H9 (cell line): Measurements from ENCODE around the gene SURF4. TPM values are rescaled to one million over a fixed set of nuclear protein-coding genes. Genes with fewer than 3 reads are reported as not detected.

Experiments used
- DNase-seq: peaks from one replicate; pipeline ENCODE4 v3.0.0-alpha.2; 2017
- H2AFZ ChIP-seq: one replicate; pipeline ENCODE4 v1.6.1; 2013; ENCODE audit warnings: mild to moderate bottlenecking, low read length, control low read depth, moderate library complexity
- H2AK5ac ChIP-seq: 2 replicates; pipeline ENCODE4 v1.6.1; 2013; ENCODE audit warnings: low read length, control low read depth, mixed read lengths; ENCODE audit not compliant: insufficient read length
- H2BK120ac ChIP-seq: one replicate; pipeline ENCODE4 v1.6.1; 2013; ENCODE audit warnings: low read depth, mild to moderate bottlenecking, low read length, control low read depth, inconsistent platforms; ENCODE audit not compliant: poor library complexity, severe bottlenecking
- H2BK12ac ChIP-seq: 2 replicates; pipeline ENCODE4 v1.6.1; 2013; ENCODE audit warnings: low read length, control low read depth, mixed read lengths, low read depth; ENCODE audit not compliant: insufficient read length
- H2BK15ac ChIP-seq: 2 replicates; pipeline ENCODE4 v1.6.1; 2013; ENCODE audit warnings: low read depth, low read length, control low read depth
- H2BK20ac ChIP-seq: one replicate; pipeline ENCODE4 v1.6.1; 2013; ENCODE audit warnings: low read depth, mild to moderate bottlenecking, low read length, control low read depth, inconsistent platforms; ENCODE audit not compliant: poor library complexity, severe bottlenecking
- H2BK5ac ChIP-seq: 2 replicates; pipeline ENCODE4 v1.6.1; 2013; ENCODE audit warnings: low read length, control low read depth, mixed read lengths; ENCODE audit not compliant: insufficient read length
- H3K14ac ChIP-seq: 2 replicates; pipeline ENCODE4 v1.6.1; 2013; ENCODE audit warnings: low read length, control low read depth; ENCODE audit not compliant: insufficient read depth
- H3K18ac ChIP-seq: 2 replicates; pipeline ENCODE4 v1.6.1; 2013; ENCODE audit warnings: low read depth, mild to moderate bottlenecking, mixed read lengths, low read length, control low read depth; ENCODE audit not compliant: insufficient read length
- H3K23ac ChIP-seq: 2 replicates; pipeline ENCODE4 v1.6.1; 2013; ENCODE audit warnings: low read length, control low read depth, mixed read lengths, low read depth; ENCODE audit not compliant: insufficient read length
- H3K23me2 ChIP-seq: 2 replicates; pipeline ENCODE4 v1.6.1; 2013; ENCODE audit warnings: low read depth, mild to moderate bottlenecking, mixed read lengths, low read length, control low read depth; ENCODE audit not compliant: insufficient read length, poor library complexity, severe bottlenecking
- H3K27ac ChIP-seq: 2 replicates; pipeline ENCODE4 v1.5.1; 2013; ENCODE audit warnings: low read length, control low read depth, mixed read lengths, low read depth; ENCODE audit not compliant: insufficient read length
- H3K27me3 ChIP-seq: 2 replicates; pipeline ENCODE4 v1.6.1; 2013; ENCODE audit warnings: low read length, control low read depth, inconsistent platforms; ENCODE audit not compliant: insufficient read depth
- H3K4ac ChIP-seq: 2 replicates; pipeline ENCODE4 v1.6.1; 2013; ENCODE audit warnings: low read depth, mild to moderate bottlenecking, control low read depth, inconsistent platforms, low read length, moderate library complexity
- H3K4me1 ChIP-seq: 2 replicates; pipeline ENCODE4 v1.6.1; 2013; ENCODE audit warnings: low read length, control low read depth, inconsistent platforms; ENCODE audit not compliant: insufficient read depth
- H3K4me2 ChIP-seq: 2 replicates; pipeline ENCODE4 v1.6.1; 2013; ENCODE audit warnings: low read length, control low read depth, mixed read lengths; ENCODE audit not compliant: insufficient read length, insufficient read depth
- H3K56ac ChIP-seq: 2 replicates; pipeline ENCODE4 v1.6.1; 2013; ENCODE audit warnings: low read depth, mild to moderate bottlenecking, mixed read lengths, low read length, control low read depth; ENCODE audit not compliant: insufficient read length
- H3K79me1 ChIP-seq: 2 replicates; pipeline ENCODE4 v1.6.1; 2013; ENCODE audit warnings: low read depth, mild to moderate bottlenecking, moderate library complexity, low read length, control low read depth, inconsistent platforms; ENCODE audit not compliant: insufficient read depth, poor library complexity, severe bottlenecking
- H3K79me2 ChIP-seq: 2 replicates; pipeline ENCODE4 v1.6.1; 2013; ENCODE audit warnings: low read length, control low read depth, inconsistent platforms; ENCODE audit not compliant: insufficient read depth
- H3K9ac ChIP-seq: 2 replicates; pipeline ENCODE4 v1.6.1; 2013; ENCODE audit warnings: low read length, control low read depth, mixed read lengths; ENCODE audit not compliant: insufficient read length; ENCODE audit errors: extremely low read depth
- H3K9me3 ChIP-seq: one replicate; pipeline ENCODE4 v1.6.1; 2013; ENCODE audit warnings: low read depth, low read length, inconsistent platforms; ENCODE audit not compliant: control insufficient read depth
- H3T11ph ChIP-seq: one replicate; pipeline ENCODE4 v1.6.1; 2013; ENCODE audit warnings: mild to moderate bottlenecking, low read length, control low read depth, inconsistent platforms
- H4K20me1 ChIP-seq: one replicate; pipeline ENCODE4 v1.6.1; 2013; ENCODE audit not compliant: control insufficient read depth, insufficient read length, insufficient read depth
- H4K5ac ChIP-seq: 2 replicates; pipeline ENCODE4 v1.6.1; 2013; ENCODE audit warnings: low read depth, mild to moderate bottlenecking, mixed read lengths, low read length, control low read depth; ENCODE audit not compliant: insufficient read length
- H4K8ac ChIP-seq: replicated peaks from 2 replicates; pipeline ENCODE4 v1.6.1; 2013; ENCODE audit warnings: low read length, control low read depth, mixed read lengths, low read depth; ENCODE audit not compliant: insufficient read length
- H4K91ac ChIP-seq: 2 replicates; pipeline ENCODE4 v1.6.1; 2013; ENCODE audit warnings: low read depth, mild to moderate bottlenecking, moderate library complexity, mixed read lengths, low read length, control low read depth; ENCODE audit not compliant: insufficient read length
- H3K27ac Mint-ChIP-seq, 3 experiments: 2 replicates in 2 of 3; 3 replicates in 1 of 3; pipeline ENCODE4 v1.8.0; 2020 to 2021; ENCODE audit warnings: mixed read lengths in 3 of 3, mild to moderate bottlenecking in 1 of 3, moderate library complexity in 1 of 3
- H3K27me3 Mint-ChIP-seq: 2 replicates; pipeline ENCODE4 v1.8.0; 2021; ENCODE audit warnings: low read depth, mild to moderate bottlenecking, moderate library complexity, mixed read lengths
- H3K36me3 Mint-ChIP-seq, 3 experiments: 2 replicates in 2 of 3; 3 replicates in 1 of 3; pipeline ENCODE4 v1.8.0; 2020 to 2021; ENCODE audit warnings: low read depth in 3 of 3, mixed read lengths in 3 of 3; ENCODE audit not compliant: insufficient read depth in 1 of 3
- H3K4me1 Mint-ChIP-seq, 2 experiments: 2 replicates each; pipeline ENCODE4 v1.8.0; 2020; ENCODE audit warnings: mixed read lengths in 2 of 2
- H3K4me3 Mint-ChIP-seq, 2 experiments: 2 replicates in 1 of 2; 3 replicates in 1 of 2; pipeline ENCODE4 v1.8.0; 2020 to 2021; ENCODE audit warnings: mild to moderate bottlenecking in 2 of 2, mixed read lengths in 2 of 2, moderate library complexity in 1 of 2
- H3K9me3 Mint-ChIP-seq, 2 experiments: 2 replicates in 1 of 2; 3 replicates in 1 of 2; pipeline ENCODE4 v1.8.0; 2020; ENCODE audit warnings: mild to moderate bottlenecking in 2 of 2, mixed read lengths in 2 of 2, moderate library complexity in 1 of 2
- WGBS: extraction: QIAGEN DNeasy Blood & Tissue Kit; methylation state at CpG from one replicate; pipeline ENCODE4 v1.1.7; 2013; ENCODE audit warnings: missing lambda C conversion rate, low lambda C conversion rate, mixed read lengths; ENCODE audit not compliant: insufficient read length; ENCODE audit errors: extremely low coverage; 5-methylcytosine and 5-hydroxymethylcytosine counted together
- total RNA-seq: library from RNA; stranded (reverse); gene quantifications from 2 replicates; pipeline ENCODE4 v1.2.1, GENCODE V29; 2021
- TF ChIP-seq, protein P1 (sequence below): fragments of 200-600 bp; sonication (generic); conservative IDR thresholded peaks from 3 replicates; pipeline ENCODE4 v1.8.0; 2021; ENCODE audit warnings: antibody characterized with exemption, mild to moderate bottlenecking

SURF4 gene
- total RNA-seq, 1 experiment from 2014 or later: 146 TPM

- Mint-ChIP-seq H3K27ac (no peak overlapping the region), H3K9me3 (no peaks in the 10 kb centered on the region), H3K4me3 (no peak overlapping the region; a peak in 1 of 5 replicates), H3K27me3 (no peaks in the 10 kb centered on the region), H3K4me1 (peaks cover 0 to 3% of the 10 kb centered on the region in 2 experiments; a peak in 2 of 4 replicates), H3K36me3 (peaks cover 33 to 87% (median 74%) of the 10 kb centered on the region in 3 experiments; a peak in 6 of 7 replicates)
- no peak overlapping the region for H3K27ac ChIP-seq
- H3K23ac ChIP-seq: no peak overlapping the region
- no peak overlapping the region for H4K91ac ChIP-seq
- no peak overlapping the region for H2AFZ ChIP-seq
- H3K4ac ChIP-seq: no peak overlapping the region
- no peak overlapping the region for H2BK120ac ChIP-seq
- H3K23me2 ChIP-seq: no peaks in the 10 kb centered on the region
- no peak overlapping the region for H3K4me2 ChIP-seq
- H4K8ac ChIP-seq: no peak overlapping the region
- WGBS: no CpG with 5 or more reads among the region's 22 CpGs
- H3K79me2 ChIP-seq: peaks cover 40% of the 10 kb centered on the region; the same call in 1 of the 2 replicates
- no peaks in the 10 kb centered on the region for H3K27me3 ChIP-seq
- no peak for DNase-seq
- no peaks in the 10 kb centered on the region for H3K9me3 ChIP-seq
- peaks cover 26% of the 10 kb centered on the region for H3K79me1 ChIP-seq
- no peak overlapping the region for H3K56ac ChIP-seq
- H3T11ph ChIP-seq: no peak overlapping the region
- no peak overlapping the region for H4K5ac ChIP-seq
- no peak overlapping the region for H2BK15ac ChIP-seq
- no peak overlapping the region for H2AK5ac ChIP-seq
- no peak overlapping the region for H2BK20ac ChIP-seq
- H3K9ac ChIP-seq: no peak overlapping the region
- no peak overlapping the region for H3K18ac ChIP-seq
- H3K14ac ChIP-seq: no peak overlapping the region
- no peak overlapping the region for H2BK5ac ChIP-seq
- no peaks in the 10 kb centered on the region for H3K4me1 ChIP-seq
- no peaks in the 10 kb centered on the region for H4K20me1 ChIP-seq
- H2BK12ac ChIP-seq: no peak overlapping the region
- TF ChIP-seq, protein P1, sequence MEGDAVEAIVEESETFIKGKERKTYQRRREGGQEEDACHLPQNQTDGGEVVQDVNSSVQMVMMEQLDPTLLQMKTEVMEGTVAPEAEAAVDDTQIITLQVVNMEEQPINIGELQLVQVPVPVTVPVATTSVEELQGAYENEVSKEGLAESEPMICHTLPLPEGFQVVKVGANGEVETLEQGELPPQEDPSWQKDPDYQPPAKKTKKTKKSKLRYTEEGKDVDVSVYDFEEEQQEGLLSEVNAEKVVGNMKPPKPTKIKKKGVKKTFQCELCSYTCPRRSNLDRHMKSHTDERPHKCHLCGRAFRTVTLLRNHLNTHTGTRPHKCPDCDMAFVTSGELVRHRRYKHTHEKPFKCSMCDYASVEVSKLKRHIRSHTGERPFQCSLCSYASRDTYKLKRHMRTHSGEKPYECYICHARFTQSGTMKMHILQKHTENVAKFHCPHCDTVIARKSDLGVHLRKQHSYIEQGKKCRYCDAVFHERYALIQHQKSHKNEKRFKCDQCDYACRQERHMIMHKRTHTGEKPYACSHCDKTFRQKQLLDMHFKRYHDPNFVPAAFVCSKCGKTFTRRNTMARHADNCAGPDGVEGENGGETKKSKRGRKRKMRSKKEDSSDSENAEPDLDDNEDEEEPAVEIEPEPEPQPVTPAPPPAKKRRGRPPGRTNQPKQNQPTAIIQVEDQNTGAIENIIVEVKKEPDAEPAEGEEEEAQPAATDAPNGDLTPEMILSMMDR: no peak
Measured at GRCh38 chr9:133367221-133367620, 8.6 kb downstream of the SURF4 start.
